HEK293 (cell line): ENCODE measurements around the gene MTX2.
"Not testable (repeated sequence)": the region's sequence is repeated elsewhere in the genome, so short reads cannot be mapped to it uniquely, and the experiment has no call there.

Source experiments
- ATF2 ChIP-seq: fragments of 450-650 bp; formaldehyde crosslinking; IDR thresholded peaks from 2 replicates; pipeline ENCODE4 v1.5.1; 2016; ENCODE audit warnings: missing biosample characterization, missing genetic modification characterization, low read depth
- REST ChIP-seq: fragments of 450-650 bp; formaldehyde crosslinking; IDR thresholded peaks from 2 replicates; pipeline ENCODE4 v1.5.1; 2016; ENCODE audit warnings: missing biosample characterization, missing genetic modification characterization
- SP7 ChIP-seq: fragments of 450-650 bp; formaldehyde crosslinking; IDR thresholded peaks from 2 replicates; pipeline ENCODE4 v1.5.1; 2016; ENCODE audit warnings: missing biosample characterization, missing genetic modification characterization
- ZNF266 ChIP-seq: fragments of 450-650 bp; formaldehyde crosslinking; IDR thresholded peaks from 2 replicates; pipeline ENCODE4 v1.5.1; 2016; ENCODE audit warnings: missing biosample characterization, missing genetic modification characterization, low read depth
- ZNF292 ChIP-seq: fragments of 450-650 bp; formaldehyde crosslinking; IDR thresholded peaks from 2 replicates; pipeline ENCODE4 v1.5.1; 2016; ENCODE audit warnings: low read depth, missing biosample characterization, missing genetic modification characterization, borderline replicate concordance
- TF ChIP-seq, protein P1 (sequence below): fragments of 450-650 bp; formaldehyde crosslinking; IDR thresholded peaks from 2 replicates; pipeline ENCODE4 v1.5.1; 2016; ENCODE audit warnings: missing biosample characterization, missing genetic modification characterization
- TF ChIP-seq, protein P2 (sequence below): fragments of 450-650 bp; formaldehyde crosslinking; IDR thresholded peaks from 2 replicates; pipeline ENCODE4 v1.5.1; 2016; ENCODE audit warnings: missing biosample characterization, missing genetic modification characterization

- TF ChIP-seq, protein P1, sequence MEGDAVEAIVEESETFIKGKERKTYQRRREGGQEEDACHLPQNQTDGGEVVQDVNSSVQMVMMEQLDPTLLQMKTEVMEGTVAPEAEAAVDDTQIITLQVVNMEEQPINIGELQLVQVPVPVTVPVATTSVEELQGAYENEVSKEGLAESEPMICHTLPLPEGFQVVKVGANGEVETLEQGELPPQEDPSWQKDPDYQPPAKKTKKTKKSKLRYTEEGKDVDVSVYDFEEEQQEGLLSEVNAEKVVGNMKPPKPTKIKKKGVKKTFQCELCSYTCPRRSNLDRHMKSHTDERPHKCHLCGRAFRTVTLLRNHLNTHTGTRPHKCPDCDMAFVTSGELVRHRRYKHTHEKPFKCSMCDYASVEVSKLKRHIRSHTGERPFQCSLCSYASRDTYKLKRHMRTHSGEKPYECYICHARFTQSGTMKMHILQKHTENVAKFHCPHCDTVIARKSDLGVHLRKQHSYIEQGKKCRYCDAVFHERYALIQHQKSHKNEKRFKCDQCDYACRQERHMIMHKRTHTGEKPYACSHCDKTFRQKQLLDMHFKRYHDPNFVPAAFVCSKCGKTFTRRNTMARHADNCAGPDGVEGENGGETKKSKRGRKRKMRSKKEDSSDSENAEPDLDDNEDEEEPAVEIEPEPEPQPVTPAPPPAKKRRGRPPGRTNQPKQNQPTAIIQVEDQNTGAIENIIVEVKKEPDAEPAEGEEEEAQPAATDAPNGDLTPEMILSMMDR = not testable (repeated sequence)
- TF ChIP-seq REST, SP7, ZNF292, ZNF266, ATF2 (tag by site-specific recombination): not testable (repeated sequence)
- TF ChIP-seq, protein P2, sequence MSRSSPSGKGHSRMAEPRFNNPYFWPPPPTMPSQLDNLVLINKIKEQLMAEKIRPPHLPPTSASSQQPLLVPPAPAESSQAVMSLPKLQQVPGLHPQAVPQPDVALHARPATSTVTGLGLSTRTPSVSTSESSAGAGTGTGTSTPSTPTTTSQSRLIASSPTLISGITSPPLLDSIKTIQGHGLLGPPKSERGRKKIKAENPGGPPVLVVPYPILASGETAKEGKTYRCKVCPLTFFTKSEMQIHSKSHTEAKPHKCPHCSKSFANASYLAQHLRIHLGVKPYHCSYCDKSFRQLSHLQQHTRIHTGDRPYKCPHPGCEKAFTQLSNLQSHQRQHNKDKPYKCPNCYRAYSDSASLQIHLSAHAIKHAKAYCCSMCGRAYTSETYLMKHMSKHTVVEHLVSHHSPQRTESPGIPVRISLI (tag by site-specific recombination) = not testable (repeated sequence)
Measured at GRCh38 chr2:176373155-176373554, 103.9 kb downstream of the MTX2 start.
